HepG2 (cell line): ENCODE results near the gene EP300.

ENCODE experiments used
- FOXK2 ChIP-seq: fragments of 450-650 bp; IDR thresholded peaks from 2 replicates; pipeline ENCODE4 v1.6.1; 2016
- HCFC1 ChIP-seq: fragments of 150-350 bp; IDR thresholded peaks from 2 replicates; pipeline ENCODE4 v1.6.1; 2014; ENCODE audit warnings: low read depth, low read length
- PCBP1 ChIP-seq: fragments of 200-400 bp; formaldehyde crosslinking; IDR thresholded peaks from 2 replicates; pipeline ENCODE4 v1.6.1; 2017; ENCODE audit warnings: mild to moderate bottlenecking, low read depth, low read length, borderline replicate concordance
- POLR2A ChIP-seq, 2 experiments: IDR thresholded peaks; 2 replicates each; pipeline ENCODE4 v1.6.1; 2011; ENCODE audit warnings: low read depth in 2 of 2, low read length in 2 of 2, mild to moderate bottlenecking in 1 of 2, moderate library complexity in 1 of 2; ENCODE audit not compliant: insufficient read depth in 1 of 2
- SMARCC2 ChIP-seq: fragments of 450-650 bp; IDR thresholded peaks from 2 replicates; pipeline ENCODE4 v1.6.1; 2017; ENCODE audit warnings: antibody characterized with exemption, mild to moderate bottlenecking

GRCh38 chr22:41140365-41140957 is 48.1 kb downstream of the EP300 start:
- TF ChIP-seq POLR2A (IDR thresholded peaks at IDR 0.05; ENCODE audit: insufficient read depth in 1 of 2, low read depth in 2 of 2, low read length in 2 of 2) (no peak), FOXK2 (no peak), HCFC1 (no peak), PCBP1 (no peak), SMARCC2 (no peak)
